Activated naive CD8-positive, alpha-beta T cell treated with anti-CD3 and anti-CD28 coated beads, Interleukin-2, amount 10 ng/mL, durations not matched to agents 7 days and 5 days (primary cell): ENCODE results near the gene SLC25A42. TPM values are rescaled to one million over a fixed set of nuclear protein-coding genes. Genes with fewer than 3 reads are reported as not detected.
"Not testable (repeated sequence)": the region's sequence is repeated elsewhere in the genome, so short reads cannot be mapped to it uniquely, and the experiment has no call there.

Experiments
- ATAC-seq: fragments of 150-1000 bp; cut with Tn5 transposase; one replicate; pipeline ENCODE4 v1.10.0; 2021; ENCODE audit warnings: low read depth, moderate library complexity
- POLR2A ChIA-PET: fragments of 350-600 bp; sonication (Branson Sonifier 250); formaldehyde crosslinking; loops from one replicate; lab custom pipeline; 2021; ENCODE audit warnings: antibody characterized with exemption; lab: Charles Lee
- DNase-seq: peaks from one replicate; pipeline ENCODE4 v3.0.0; 2021
- H3K27ac Mint-ChIP-seq: one replicate; pipeline ENCODE4 v1.8.0; 2022; ENCODE audit warnings: mild to moderate bottlenecking, mixed read lengths
- H3K27me3 Mint-ChIP-seq: one replicate; pipeline ENCODE4 v1.8.0; 2022; ENCODE audit warnings: mild to moderate bottlenecking, moderate library complexity, mixed read lengths
- H3K36me3 Mint-ChIP-seq: one replicate; pipeline ENCODE4 v1.8.0; 2021; ENCODE audit warnings: mild to moderate bottlenecking, mixed read lengths
- H3K4me1 Mint-ChIP-seq: one replicate; pipeline ENCODE4 v1.8.0; 2021; ENCODE audit warnings: mixed read lengths
- H3K4me3 Mint-ChIP-seq: one replicate; pipeline ENCODE4 v1.8.0; 2022; ENCODE audit warnings: mild to moderate bottlenecking, moderate library complexity, mixed read lengths
- H3K9me3 Mint-ChIP-seq: one replicate; pipeline ENCODE4 v1.8.0; 2021; ENCODE audit warnings: mixed read lengths
- total RNA-seq, 2 experiments: library from RNA; stranded (reverse); gene quantifications; one replicate each; pipeline ENCODE4 v1.2.3, GENCODE V29; 2021

Gene SLC25A42
- total RNA-seq, 2 experiments from 2014 or later = 20.4 to 22.0 TPM

DNA sequence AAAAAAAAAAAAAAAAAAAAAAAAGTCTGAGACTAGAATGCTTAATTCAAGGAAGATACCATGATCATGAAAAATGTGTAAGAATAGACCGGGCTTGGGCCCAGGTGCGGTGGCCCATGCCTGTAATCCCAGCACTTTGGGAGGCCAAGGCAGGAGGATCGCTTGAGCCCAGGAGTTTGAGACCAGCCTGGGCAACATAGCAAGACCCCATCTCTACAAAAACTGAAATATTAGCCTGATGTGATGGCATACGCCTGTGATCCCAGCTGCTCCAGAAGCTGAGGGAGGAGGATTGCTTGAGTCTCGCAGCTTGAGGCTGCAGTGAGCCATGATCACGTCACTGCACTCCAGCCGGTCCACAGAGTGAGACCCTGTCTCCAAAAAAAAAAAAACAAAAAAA lies 43.1 kb downstream of the SLC25A42 start:
- H3K27ac Mint-ChIP-seq, H3K36me3 Mint-ChIP-seq, ATAC-seq, H3K4me1 Mint-ChIP-seq, POLR2A ChIA-PET, H3K27me3 Mint-ChIP-seq, DNase-seq, H3K4me3 Mint-ChIP-seq, H3K9me3 Mint-ChIP-seq: not testable (repeated sequence)

DNA sequence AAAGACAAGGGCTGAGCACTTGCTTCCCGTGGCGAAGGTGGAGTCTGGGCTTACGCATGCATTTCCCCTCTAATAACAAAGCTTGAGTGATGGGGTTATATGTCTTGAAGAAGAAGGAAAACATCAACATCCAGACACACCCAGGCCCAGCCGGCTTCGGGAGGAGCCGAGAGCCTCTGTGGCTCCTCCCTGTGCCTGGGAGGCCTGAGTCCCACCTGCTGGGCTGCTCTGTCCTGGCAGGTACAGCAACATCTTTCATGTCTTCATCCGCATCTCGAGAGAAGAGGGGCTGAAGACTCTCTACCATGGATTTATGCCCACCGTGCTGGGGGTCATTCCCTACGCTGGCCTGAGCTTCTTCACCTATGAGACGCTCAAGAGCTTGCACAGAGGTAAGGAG lies 43.9 kb downstream of the SLC25A42 start:
- ATAC-seq (no peak), DNase-seq (no peak)
- Mint-ChIP-seq H3K4me3 (no peak overlapping the region), H3K4me1 (no peaks in the 10 kb centered on the region), H3K36me3 (no peaks in the 10 kb centered on the region), H3K9me3 (no peaks in the 10 kb centered on the region), H3K27me3 (no peaks in the 10 kb centered on the region), H3K27ac (no peak overlapping the region)
- POLR2A ChIA-PET = interaction anchor here (0.6 kb wide), 1 partner anchor 59 kb away, joined by 3 read pairs; no protein-coding TSS in a partner anchor

DNA sequence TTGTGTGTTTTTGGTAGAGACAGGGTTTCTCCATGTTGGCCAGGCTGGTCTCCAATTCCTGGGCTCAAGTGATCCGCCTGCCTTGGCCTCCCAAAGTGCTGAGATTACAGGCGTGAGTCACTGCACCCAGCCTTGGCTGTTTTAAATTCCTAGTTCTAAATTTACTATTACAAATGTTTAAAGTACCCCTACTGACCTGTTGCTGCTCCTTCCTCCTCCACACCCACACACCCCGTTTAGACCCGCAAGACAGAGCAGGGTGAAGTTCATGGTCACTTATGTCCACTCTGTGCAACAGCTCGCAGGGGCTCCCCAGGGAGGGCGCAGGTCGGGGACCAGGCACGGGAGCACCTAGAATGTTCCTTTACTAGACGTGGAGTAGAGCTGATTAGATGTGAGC lies 45.8 kb downstream of the SLC25A42 start:
- Mint-ChIP-seq H3K4me1 (peaks cover 5% of the 10 kb centered on the region), H3K36me3 (no peaks in the 10 kb centered on the region), H3K4me3 (no peak overlapping the region), H3K27me3 (no peaks in the 10 kb centered on the region), H3K9me3 (no peaks in the 10 kb centered on the region), H3K27ac (no peak overlapping the region)
- DNase-seq (no peak), ATAC-seq (no peak)
- POLR2A ChIA-PET = no interaction called here

DNA sequence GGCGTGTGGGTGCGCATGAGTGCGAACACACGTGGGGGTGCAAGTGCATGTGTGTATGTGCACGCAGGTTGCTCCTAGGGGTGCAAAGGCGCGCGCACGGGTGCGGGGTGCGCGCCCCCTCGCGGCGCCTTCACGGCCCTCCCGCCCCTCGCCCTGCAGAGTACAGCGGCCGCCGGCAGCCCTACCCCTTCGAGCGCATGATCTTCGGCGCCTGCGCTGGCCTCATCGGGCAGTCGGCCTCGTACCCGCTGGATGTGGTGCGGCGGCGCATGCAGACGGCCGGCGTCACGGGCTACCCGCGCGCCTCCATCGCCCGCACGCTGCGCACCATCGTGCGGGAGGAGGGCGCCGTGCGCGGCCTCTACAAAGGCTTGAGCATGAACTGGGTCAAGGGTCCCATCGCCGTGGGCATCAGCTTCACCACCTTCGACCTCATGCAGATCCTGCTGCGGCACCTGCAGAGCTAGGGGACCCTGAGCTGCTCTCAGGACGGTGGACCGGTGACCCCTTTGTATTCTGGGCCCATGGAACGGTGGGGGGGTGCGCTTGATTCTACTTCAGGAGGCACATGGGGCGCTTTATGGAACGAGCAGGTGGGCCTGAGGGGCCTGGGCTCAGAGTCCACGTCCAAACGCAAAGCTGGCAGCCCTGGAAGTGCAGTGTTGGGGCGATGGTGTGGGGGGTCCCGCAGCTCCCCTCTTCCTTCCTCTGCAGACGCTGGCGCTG lies 46.8 kb downstream of the SLC25A42 start:
- Mint-ChIP-seq H3K27me3 (no peaks in the 10 kb centered on the region), H3K36me3 (no peaks in the 10 kb centered on the region), H3K4me1 (peaks cover 5% of the 10 kb centered on the region), H3K9me3 (no peaks in the 10 kb centered on the region), H3K27ac (no peak overlapping the region), H3K4me3 (no peak overlapping the region)
- POLR2A ChIA-PET = no interaction called here
- DNase-seq = peak; percentile 51
- ATAC-seq = peak; percentile 47

DNA sequence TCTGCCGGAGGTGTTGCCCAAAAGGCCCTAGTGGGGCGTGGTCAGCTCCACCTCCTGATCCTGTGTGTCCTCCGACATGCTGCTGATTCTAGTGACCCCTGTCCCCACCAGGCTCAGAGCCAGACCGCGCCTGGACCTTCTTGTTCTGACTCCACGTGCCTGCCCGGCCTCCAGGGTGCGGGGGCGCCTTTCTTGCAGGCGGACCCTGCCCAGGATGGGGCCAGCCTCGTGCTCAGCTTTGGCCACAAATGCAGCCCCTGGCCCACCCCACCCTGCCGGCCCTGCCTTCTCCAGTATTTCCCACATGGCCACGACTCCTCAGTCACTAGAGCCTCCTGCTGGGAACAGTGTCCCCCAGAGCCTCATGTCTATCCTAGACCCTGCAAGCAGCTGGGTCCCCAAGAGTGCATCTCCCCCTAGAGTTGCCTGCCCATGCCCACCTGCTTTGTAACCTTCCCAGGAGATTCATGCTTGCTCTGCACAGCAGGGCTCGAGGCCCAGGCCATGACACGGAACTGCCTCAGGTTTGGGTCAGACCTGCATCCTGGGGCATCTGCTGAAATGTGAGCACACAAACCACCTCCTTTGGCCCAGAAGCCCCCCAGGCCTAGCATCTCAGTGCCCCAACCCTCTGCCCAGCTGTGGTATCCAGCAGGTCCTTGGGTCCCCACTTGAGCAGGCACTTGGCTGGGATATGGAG lies 47.5 kb downstream of the SLC25A42 start:
- Mint-ChIP-seq H3K9me3 (no peaks in the 10 kb centered on the region), H3K4me3 (no peak overlapping the region), H3K27me3 (no peaks in the 10 kb centered on the region), H3K36me3 (no peaks in the 10 kb centered on the region), H3K4me1 (peaks cover 5% of the 10 kb centered on the region), H3K27ac (no peak overlapping the region)
- ATAC-seq (no peak), DNase-seq (no peak)
- POLR2A ChIA-PET = no interaction called here

DNA sequence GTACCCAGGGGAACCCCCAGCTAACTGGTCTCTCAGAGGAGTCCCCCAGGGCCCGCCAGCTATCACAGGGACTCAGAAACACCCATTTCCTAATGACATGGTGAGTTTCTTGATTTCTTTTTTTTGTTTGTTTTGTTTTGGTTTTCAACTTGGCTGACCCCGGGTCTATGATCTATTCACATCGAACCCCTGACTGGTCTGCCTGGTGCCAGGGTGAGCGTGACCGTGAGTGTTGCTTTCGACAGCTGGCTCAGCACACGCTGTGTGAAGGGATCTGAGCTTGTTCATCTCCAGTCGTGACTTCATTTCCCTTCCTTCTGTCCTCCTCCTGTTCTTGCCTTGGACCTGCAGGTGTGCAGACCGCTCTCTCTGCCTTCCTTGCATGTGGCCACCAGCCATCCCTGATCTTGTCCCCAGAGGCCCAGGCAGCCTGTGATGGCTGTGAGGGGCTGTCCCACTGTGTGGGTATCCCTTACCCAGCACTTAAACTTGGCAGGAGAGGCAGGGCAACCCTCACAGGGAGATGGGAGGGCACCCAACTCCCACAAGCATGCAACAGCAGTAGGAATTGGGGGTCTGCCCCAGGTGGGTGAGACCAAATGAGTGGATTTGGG lies 48.3 kb downstream of the SLC25A42 start:
- POLR2A ChIA-PET = no interaction called here
- H3K4me3 Mint-ChIP-seq = no peak overlapping the region
- DNase-seq = no peak
- H3K27ac Mint-ChIP-seq = no peak overlapping the region
- peaks cover 5% of the 10 kb centered on the region for H3K4me1 Mint-ChIP-seq
- H3K9me3 Mint-ChIP-seq = no peaks in the 10 kb centered on the region
- H3K36me3 Mint-ChIP-seq = no peaks in the 10 kb centered on the region
- ATAC-seq = no peak
- no peaks in the 10 kb centered on the region for H3K27me3 Mint-ChIP-seq

DNA sequence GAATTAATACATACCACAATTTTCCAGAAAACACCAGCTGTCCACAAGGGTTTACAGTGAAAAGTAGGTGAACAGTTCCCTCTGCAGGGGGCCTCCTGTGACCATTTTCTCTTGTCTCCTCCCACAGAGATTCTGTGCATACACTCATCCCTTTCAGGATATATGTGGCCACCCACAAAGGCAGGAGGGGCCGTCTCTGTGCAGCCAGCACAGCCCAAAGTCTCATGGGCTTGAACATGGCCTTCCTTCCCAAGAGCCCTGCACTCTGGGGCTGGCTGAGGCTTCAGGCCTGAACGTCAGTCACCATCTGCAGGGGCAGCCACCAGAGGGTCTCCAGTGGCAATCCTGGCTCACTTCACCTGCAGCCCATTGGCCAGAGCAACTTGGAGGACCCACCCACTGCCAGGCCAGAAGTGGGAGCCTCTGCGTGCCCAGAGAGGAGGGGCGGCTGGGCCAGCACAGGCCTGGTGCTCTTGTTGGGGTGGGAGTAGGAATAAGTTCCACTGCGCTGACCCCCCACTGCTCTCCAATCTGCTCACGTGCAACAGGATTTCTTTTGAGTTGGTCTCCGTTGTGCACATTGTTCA lies 49.3 kb downstream of the SLC25A42 start:
- DNase-seq = no peak
- no peaks in the 10 kb centered on the region for H3K36me3 Mint-ChIP-seq
- no peak overlapping the region for H3K4me3 Mint-ChIP-seq
- POLR2A ChIA-PET = no interaction called here
- H3K9me3 Mint-ChIP-seq = no peaks in the 10 kb centered on the region
- H3K27ac Mint-ChIP-seq = no peak overlapping the region
- peaks cover 5% of the 10 kb centered on the region for H3K4me1 Mint-ChIP-seq
- no peaks in the 10 kb centered on the region for H3K27me3 Mint-ChIP-seq
- ATAC-seq = peak; percentile 70

DNA sequence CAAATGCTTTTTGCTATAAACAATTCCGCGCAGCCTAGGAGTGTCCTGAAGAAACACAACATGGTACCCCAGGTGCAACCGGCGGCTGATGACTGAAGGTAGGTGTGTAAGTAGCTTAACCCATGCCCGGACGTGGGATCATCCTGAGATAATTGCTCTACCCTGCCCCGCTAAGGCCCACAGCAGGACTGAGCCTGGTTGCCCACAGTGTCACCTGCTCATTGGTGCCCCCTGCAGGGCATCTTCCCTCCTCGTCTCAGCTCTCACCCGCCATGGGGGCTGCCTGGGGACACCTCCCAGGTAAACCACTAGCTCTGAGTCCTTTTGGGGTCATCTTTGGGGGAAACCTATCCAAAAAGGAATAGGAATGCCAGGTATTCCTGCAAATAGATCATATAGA lies 52.2 kb downstream of the SLC25A42 start:
- DNase-seq (peak; percentile 56), ATAC-seq (peak; percentile 20)
- Mint-ChIP-seq H3K27me3 (no peaks in the 10 kb centered on the region), H3K27ac (no peak overlapping the region), H3K9me3 (no peaks in the 10 kb centered on the region), H3K4me1 (peaks cover 5% of the 10 kb centered on the region), H3K4me3 (no peak overlapping the region), H3K36me3 (peaks cover 1% of the 10 kb centered on the region)
- POLR2A ChIA-PET = no interaction called here

DNA sequence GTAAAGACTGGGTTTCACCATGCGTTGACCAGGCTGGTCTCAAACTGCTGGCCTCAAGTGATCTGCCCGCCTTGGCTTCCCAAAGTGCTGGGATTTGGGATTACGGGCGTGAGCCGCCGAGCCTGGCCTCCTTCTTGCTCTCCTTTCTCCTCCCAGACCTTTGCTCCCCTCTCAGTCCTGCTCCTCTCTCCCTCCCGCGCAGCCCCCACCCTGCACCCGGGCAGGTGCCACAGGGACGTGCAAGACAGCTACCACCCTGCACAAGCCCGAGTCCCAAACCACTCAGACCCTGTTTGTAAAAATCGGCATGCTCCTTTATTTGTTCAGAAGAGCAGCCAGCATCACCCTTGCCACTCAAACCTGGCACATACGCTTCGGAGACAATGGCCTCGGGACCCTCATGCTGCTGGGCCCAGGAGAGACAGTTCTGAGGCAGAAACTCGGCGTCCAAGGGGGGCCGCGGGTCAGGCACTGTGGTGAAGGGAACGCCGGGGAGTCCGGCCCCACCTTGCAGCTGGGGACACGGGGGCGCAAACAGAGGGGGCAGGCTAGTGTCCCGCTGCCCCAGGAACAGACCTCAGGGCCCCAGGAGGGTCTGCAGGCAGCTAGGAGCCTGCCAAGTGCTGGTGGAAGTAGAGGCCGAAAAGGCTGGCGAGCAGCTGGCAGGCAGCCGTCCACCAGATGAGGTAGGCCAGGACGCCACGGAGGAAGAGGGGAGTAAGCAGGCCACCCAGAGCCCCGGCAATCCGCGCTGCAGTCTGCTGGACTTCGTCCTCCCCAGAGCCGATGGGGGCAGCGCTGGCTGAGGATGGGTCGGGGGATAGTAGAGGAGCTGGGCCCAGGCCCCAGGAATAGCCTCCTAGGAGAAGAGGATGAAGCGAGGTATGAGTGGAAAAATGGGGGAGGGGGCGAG lies 55.8 kb downstream of the SLC25A42 start:
- H3K27ac Mint-ChIP-seq = no peak overlapping the region
- POLR2A ChIA-PET = interaction anchor here (0.5 kb wide), 1 partner anchor 39 kb away, joined by 3 read pairs; no protein-coding TSS in a partner anchor
- no peaks in the 10 kb centered on the region for H3K27me3 Mint-ChIP-seq

DNA sequence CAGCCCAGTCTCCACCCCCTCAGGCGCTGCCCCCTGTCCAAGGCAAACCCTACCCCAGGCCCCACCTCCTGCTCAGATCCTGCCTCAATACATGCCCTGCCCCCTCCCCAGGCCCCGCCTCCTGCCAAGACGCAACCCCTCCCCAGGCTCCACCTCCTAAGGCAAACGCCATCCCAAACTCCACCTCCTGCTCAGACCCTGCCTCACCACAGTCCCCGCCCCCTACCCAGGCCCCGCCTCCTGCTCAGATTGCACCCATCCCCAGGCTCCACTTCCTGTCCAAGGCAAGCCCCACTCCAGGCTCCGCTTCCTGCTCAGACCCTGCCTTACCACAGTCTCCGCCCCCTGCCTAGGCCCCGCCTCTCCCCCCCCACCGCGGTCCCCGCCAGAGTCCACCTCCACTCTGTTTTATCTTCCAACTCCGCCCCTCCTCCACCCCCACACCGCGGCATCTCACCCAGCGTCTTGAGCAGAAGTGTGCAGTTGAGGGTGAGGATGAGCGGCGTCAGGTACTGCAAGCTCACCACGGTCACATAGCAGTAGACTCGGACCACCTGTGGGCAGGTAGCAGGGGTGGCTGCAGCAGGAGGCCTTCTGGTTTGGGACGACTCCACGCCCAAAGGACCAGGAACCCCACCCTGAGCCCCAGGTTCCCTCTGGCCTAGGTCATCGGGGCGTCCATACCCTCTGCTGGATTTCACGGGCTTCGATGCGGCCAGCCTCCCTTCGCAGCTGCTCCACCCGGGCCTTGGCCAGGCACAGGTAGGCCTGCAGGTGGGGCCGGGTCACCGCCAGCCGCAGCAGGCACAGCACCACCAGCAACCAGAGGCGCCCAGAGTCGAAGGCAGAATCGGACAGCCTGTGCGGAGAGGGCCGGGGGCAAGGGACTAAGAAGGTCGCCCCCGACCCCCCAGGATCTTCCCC lies 56.8 kb downstream of the SLC25A42 start:
- ATAC-seq = peak; percentile 49
- H3K36me3 Mint-ChIP-seq = peaks cover 13% of the 10 kb centered on the region

More for the DNA sequence above, 55.8 kb downstream of the SLC25A42 start:
- no peaks in the 10 kb centered on the region for H3K4me1 Mint-ChIP-seq
- peaks cover 7% of the 10 kb centered on the region for H3K9me3 Mint-ChIP-seq
- DNase-seq = no peak
- no peak overlapping the region for H3K4me3 Mint-ChIP-seq
- peaks cover 13% of the 10 kb centered on the region for H3K36me3 Mint-ChIP-seq
- no peak for ATAC-seq

DNA sequence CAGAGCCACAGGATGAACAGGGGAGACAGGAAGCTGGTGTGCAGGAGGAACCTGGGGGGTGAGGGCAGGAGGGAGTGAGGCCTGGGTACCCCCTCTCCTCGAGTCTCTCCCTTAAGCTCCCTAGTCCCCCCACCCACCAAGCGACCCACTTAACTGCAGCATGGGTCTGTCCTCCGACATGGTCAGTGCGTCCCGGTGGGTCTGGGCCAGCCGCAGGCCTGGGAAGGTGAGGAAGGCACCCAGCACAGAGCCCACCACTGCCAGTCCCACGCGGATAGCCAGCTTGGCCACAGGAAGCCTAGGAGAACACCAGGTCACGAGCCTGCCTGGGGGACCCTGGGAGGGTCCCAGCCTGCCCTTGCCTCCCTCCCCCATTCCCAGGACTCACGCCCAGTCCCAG lies 57.6 kb downstream of the SLC25A42 start:
- peaks cover 14% of the 10 kb centered on the region for H3K36me3 Mint-ChIP-seq
- DNase-seq = no peak
- peaks cover 7% of the 10 kb centered on the region for H3K9me3 Mint-ChIP-seq
- no peak overlapping the region for H3K27ac Mint-ChIP-seq
- POLR2A ChIA-PET = no interaction called here
- no peaks in the 10 kb centered on the region for H3K27me3 Mint-ChIP-seq
- no peak for ATAC-seq
- no peak overlapping the region for H3K4me3 Mint-ChIP-seq
- no peaks in the 10 kb centered on the region for H3K4me1 Mint-ChIP-seq

More for the DNA sequence above, 56.8 kb downstream of the SLC25A42 start:
- DNase-seq = no peak
- H3K9me3 Mint-ChIP-seq = peaks cover 7% of the 10 kb centered on the region
- no peak overlapping the region for H3K4me3 Mint-ChIP-seq
- POLR2A ChIA-PET = no interaction called here
- H3K27ac Mint-ChIP-seq = no peak overlapping the region
- no peaks in the 10 kb centered on the region for H3K4me1 Mint-ChIP-seq
- no peaks in the 10 kb centered on the region for H3K27me3 Mint-ChIP-seq

DNA sequence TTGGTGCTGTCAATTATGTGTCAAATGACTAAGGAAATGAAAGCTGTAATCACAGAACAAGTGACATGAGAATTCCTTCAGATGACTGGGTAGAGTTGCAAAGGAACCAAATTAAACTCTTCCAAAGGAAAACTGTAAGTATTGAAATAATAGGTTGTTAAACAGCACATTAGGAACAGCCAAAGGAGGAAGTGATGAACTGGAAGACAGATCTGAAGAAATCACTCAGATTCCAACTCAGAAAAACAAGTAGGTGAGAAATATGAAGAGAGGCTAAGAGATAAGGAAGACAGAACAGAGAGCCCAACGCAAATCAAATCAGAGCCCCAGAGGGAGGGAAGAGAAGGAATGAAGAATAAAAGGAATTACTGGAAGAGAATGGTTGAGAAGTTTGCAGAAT lies 59.1 kb downstream of the SLC25A42 start:
- Mint-ChIP-seq H3K36me3 (peaks cover 16% of the 10 kb centered on the region), H3K27ac (no peak overlapping the region), H3K4me3 (no peak overlapping the region), H3K27me3 (no peaks in the 10 kb centered on the region), H3K4me1 (peaks cover 1% of the 10 kb centered on the region), H3K9me3 (peaks cover 8% of the 10 kb centered on the region)
- ATAC-seq (no peak), DNase-seq (no peak)
- POLR2A ChIA-PET = no interaction called here
